Stimulated activated CD8-positive, alpha-beta memory T cell treated with anti-CD3 and anti-CD28 coated beads, Interleukin-15, amount 100 ng/mL, for 1 hour (primary cell): ENCODE results near the gene WDR91.
"Not testable (repeated sequence)": the region's sequence is repeated elsewhere in the genome, so short reads cannot be mapped to it uniquely, and the experiment has no call there.

Experiments
- DNase-seq: peaks from one replicate; pipeline ENCODE4 v3.0.0-alpha.2; 2020; ENCODE audit warnings: low read depth

The WDR91 gene

DNA sequence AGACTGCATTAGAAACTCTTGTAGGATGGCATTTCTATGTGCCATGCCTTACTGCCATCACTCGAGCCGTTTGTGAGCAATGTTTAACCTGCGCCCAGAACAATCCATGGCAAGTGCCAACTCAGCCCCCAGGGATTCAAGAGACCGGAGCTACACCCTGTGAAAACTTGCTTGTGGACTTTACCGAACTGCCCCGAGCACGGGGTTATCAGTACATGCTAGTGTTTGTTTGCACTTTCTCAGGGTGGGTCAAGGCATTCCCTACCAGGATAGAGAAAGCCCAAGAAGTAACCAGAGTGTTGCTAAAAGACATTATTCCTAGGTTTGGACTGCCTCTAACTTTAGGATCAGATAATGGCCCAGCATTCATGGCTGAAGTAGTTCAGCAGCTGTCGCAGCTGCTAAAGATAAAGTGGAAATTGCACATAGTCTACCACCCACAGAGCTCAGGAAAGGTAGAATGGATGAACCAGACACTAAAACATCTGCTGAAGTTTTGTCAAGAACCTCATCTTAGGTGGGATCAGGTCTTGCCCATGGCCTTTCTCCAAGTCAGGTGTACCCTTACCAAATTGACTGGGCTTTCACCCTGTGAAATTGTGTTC, 31.9 kb downstream of the WDR91 start:
- no peak for DNase-seq

DNA sequence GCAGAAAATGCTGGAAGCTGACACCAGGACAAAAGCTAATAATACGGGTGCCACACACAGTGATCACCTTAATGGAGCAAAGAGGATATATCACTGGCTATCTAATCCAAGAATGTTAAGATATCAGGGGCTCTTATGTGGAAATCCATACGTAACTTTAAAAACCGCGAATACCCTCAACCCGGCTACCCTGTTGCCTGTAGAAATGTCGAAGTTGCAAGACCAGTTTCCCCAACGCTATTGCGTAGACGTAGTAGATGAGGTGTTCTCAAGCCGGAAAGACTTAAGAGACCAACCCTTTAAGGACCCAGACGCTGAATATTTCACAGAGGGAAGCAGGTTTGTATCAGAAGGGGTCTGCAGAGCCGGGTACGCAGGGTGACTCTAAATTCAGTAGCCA, 33.0 kb downstream of the WDR91 start:
- no peak for DNase-seq

DNA sequence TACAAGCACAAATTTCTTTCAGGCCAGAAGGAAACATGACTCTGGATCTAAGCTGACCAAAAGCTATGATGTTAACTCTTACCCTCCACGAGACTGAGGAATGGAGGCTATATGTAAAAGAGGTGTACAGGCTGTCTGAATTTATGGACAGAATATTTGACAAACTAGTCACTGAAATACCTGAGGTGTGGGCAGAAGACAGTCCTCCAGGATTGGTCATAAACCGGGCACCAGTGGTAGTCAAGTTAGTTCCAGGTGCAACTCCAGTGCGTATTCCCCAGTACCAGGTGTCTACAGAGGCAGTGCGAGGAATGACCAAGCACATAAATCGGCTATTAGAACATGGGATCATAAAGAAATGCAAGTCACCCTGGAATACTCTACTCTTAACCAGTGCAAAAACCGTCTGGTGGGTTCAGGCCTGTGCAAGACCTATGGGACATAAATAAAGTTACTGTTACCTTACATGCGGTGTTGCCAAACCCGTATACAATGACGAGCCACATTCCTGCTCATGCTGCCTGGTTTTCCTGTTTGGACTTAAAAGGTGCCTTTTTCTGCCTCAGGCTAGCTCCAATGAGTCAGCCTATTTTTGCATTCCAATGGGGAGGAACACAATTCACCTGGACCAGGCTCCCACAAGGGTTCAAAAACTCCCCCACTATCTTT, 34.2 kb downstream of the WDR91 start:
- DNase-seq: no peak

DNA sequence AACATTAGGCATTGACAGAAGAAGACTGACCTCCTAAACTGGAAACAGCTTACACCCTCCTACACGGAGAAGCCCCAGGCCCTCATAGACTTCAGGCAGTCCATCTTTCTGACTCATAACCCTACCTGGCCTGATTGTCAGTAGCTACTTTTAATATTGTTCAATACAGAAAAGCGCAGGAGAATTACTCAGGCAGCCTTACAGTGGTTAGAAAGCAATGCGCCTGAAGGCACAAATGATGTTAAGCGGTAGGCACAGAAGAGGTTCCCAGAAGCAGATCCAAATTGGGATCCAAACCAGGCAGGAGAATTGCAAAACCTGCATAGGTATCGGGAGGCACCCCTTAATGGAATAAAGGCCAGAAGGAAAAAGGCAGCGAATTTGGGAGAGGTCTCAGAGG, 35.4 kb downstream of the WDR91 start:
- DNase-seq: no peak

DNA sequence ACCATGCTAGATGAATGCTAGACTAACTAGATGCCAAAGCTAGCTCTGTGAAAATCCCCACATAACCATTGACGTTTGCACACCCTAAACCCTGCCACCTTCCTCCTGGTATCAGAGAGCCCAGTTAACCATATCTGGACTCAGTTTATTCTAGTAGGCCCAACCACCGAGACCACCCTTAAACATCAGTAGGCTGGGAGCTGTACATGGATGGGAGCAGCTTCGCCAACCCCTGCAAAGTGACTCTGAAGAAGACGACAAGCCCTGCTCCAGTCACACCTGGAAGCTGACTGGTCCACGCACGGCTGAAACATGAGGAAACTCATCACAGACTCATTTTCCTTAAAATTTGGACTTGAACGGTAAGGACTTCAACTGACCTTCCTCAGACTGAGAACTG, 36.4 kb downstream of the WDR91 start:
- DNase-seq: no peak

DNA sequence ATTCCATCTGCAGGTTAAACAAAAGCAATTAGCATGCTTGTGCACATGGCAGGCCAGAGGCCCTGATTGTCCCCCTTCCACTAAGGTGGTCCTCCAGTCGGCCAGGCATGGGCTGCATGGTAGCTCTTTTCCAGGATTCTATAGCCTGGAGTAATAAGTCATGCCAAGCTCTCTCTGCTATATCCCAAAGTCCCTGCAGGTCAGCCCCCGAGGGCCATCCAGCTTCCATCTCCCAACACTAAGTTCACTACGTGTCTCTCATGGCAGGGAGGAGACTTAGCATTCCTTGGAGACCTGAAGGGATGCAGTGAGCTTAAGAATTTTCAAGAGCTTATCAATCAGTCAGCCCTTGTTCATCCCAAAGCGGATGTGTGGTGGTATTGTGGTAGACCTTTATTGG, 37.4 kb downstream of the WDR91 start:
- not testable (repeated sequence) for DNase-seq

DNA sequence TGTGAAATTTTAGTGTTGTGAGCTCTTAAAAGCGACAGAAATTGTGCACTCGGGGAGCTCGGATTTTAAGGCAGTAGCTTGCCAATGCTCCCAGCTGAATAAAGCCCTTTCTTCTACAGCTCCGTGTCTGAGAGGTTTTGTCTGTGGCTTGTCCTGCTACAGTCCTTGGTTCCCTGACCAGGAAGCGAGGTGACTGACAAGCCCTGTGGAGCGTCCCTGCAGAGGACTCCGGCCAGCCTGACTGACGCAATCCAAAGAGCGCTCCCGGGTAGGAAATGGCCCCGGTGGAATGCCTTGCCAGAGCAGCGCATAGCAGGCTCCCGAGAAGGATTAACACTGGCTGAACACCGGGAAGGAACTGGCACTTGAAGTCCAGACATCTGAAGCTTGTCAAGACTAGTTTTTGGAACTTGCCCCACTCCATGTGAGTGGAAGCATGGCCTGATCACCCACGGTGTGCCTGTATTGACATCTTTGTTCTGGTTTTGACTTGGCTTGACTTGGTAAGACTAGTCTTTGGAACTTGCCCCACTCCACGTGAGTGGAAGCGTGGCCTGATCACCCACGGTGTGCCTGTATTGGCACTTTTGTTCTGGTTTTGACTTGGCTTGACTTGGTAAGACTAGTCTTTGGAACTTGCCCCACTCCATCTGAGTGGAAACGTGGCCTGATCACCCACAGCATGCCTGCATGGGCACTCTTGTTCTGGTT, 39.6 kb downstream of the WDR91 start:
- not testable (repeated sequence) for DNase-seq

DNA sequence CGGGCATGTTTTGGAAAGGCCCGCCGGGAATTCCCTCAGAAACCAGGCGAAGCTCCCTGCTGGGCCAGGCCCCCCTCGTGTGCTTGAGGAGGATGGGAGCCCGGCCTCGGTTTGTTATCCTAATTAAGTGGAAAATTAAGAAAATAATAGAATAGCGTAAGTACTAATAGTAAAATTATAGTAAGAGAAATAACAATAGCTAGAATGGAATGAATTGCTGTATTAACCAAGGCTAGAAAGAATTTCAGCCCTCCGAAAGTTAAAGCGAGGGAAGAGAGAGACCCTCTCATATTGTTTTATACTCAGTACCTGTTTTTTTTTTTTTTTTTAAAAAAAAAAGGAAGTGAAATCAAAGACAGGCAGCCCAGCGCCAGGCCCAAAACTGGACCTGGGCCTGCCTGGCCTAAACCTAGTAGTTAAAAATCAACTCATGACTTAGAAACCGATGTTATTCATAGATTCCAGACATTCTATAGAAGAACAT, 40.3 kb downstream of the WDR91 start:
- not testable (repeated sequence) for DNase-seq

DNA sequence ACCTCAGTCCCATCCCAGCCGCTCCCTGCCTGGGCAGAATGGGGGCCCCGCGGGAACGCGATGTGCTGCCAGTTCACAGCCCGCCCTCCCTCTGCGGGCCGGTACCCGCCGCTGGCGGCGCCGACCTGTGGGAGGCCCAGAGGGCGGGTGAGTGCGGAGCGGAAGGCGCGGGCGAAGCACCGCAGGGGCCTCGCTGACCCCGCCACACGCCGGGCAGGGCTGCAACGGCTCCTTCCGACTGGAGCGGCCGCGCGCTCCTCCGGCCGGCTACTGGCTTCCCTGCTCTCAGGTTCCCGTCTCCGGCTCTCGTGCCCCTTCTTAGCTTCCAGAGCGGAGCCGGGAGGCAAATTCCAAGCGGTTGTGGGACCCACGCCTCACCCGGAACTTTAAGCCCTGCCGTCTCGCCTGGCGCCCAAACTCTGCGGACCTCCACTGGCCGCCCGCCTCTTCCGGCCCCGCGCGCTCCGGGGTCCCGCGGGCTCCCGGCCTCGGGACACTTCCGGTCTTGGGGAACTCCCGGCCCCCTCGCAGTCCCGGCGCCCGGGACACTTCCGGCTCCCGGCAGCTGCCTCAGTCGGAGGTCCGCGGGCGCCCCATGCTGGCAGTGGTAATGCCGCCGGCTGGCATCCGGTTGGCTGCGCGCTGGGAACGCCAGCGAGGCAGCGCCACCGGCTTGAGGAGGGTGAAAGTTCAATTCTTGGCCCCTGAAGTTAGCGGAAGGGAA, 40.9 kb downstream of the WDR91 start, which contains the start of gene CYREN:
Gene CYREN (minus strand): TSS at position 434 of the 724 bp plus-strand sequence. CDS start 1,785 bp downstream, outside the sequence.
- DNase-seq: peak; percentile 82

DNA sequence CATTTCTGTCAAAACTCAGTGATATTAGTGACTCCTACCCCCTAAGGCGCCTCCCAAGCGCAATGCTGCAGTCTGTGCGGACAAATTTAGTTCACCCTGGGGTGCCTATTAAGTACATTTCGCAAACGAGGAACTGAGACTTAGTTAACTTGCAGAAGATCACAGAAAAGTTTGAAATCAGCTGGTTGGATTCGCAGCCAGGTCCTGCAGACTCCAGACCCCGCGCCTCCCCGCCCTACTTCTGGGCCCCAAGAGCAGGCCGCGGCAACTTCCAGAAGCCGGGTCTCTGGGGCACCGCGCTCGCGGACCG, 41.4 kb downstream of the WDR91 start:
- no peak for DNase-seq

DNA sequence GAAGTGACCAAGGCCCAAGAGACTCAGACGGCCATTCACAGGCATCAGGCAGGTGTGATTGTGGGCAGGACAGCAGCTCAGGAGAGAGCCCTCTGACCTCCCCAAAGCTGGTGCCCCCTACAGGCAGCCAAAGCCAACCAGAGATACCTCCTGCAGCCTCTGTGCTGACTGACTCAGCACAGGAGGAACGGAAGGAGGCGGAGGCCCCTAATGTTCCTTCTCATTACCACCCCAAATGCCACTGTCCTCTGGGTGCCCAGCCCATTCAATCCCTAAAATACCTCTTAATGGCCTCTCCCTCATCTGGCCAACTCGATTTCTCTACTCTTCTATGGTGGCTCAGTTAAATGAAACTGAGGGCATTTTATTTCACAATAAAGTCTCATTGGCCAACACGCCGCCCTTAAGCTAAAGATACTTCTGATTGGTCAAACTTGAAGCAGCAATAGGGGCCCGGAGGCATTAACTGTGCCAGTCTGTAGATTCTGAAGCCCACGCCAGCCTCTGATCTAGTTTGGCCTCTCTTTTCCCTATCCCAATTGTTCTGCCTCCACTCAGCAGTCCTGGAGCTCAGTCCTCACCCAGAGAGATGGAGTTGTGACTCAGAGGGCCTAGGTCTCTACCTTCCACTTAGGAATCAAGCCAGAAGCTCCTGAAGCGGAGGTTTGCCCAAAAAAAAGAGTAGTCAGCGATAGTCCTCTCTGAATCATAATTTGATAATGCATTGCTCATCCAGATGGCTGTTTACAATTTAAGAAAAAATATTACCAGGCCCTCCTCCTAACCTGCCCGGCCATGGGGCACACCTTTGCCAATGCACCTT, 42.0 kb downstream of the WDR91 start:
- no peak for DNase-seq

DNA sequence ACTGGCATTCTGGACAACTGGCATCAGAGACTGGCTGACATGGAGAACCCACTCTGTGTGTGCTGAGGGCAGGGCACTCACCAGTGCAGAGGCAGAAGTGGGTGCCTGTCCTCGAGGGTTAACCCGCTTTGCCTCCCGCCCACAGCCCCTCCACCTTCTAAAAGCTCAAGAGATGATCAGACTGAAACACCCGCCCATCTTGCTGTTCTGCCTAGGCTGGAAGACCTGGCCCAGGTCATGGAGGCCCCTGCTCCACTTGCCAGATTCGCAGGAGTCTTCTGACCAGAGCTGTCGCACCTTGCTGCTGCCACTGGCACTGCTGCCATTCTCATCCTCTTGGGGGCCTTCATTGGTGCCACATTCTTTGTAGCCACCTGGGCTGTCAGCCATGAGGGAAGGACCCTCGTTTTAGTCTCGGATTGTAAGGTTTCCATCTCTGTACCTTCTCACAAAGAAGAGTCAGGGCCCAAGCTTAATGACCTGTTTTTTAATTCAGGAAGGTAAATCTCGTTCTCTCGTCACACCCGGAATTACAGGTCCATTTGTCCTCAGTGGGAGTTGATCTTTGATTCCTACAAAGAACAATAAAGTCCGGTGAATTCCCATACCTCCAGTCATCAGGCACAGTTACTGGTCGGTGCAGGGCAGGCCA, 42.7 kb downstream of the WDR91 start:
- no peak for DNase-seq

DNA sequence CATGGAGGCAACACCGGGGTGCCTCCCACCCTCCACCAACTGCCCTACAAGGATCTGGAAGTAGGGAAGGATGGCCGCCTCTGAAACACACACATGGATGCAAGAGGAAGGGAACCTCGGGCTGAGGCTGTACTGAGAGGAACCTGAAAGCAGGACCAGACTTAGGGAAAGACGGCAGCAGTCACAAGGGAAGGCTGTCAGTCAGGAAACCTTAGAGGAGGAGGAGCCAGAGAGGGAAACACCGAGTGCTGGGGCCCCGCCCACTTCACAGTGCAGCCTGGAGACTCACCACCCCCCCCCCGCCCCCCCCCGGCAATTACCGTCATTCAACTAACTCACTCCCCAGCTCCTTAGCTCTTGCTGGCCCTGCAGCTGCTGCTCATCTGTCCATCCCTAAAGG, 43.3 kb downstream of the WDR91 start:
- DNase-seq: no peak

DNA sequence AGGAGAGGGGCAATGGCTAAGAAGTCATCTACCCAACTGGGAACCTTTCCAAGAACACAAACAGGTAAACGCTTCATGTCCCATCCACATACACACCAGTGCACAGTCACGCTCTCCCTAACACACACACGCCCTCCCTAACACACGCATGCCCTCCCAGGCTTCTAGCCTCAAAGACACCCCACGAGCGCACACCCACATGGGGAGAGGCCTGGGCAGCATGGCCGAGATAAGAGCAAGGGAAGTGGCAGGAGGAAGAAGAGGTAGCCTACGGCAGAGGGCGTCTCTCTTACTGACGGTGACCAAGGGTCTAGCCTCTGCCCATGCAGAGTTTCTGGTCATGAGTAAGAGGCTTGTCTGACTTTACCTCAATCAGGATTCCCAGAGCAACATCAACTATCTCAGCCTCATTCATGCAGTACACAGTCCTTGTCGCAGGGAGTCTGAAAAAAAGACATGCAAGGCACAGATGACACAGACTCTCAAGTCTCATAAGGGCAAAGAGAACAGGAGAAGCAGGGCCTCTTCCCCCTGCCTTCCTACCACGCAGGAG, 43.9 kb downstream of the WDR91 start:
- no peak for DNase-seq

DNA sequence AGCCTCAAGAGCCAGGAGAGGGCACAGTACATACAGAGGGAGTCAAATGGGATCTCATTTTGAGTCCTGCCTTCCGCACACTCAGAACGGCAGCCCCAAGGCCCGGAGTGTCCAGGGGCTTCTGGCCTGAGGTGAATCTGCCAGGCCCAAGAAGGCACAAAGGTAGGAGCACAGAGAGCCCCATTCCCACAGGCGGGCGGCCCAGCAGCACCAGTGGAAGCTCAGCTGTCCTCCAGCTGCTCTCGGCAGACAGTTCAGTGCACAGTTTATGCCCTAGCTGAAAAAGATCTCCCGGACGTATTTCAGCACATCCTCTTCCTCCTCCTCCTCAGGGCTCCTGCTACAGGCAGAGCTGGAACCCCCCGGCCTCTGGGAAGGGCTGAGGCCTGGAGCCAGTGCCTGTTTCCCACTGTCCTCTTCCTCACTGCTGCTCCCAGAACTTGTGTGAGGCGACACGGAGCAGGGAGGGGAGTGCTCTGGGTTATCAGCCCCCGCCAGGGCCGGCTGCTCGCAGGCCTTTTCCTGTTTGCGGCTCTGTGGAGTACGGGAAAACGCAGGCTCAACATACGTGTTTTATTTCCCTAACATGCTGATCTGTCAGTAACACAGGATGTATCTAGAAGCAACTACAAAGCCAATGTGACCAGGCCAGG, 44.9 kb downstream of the WDR91 start:
- DNase-seq: no peak

DNA sequence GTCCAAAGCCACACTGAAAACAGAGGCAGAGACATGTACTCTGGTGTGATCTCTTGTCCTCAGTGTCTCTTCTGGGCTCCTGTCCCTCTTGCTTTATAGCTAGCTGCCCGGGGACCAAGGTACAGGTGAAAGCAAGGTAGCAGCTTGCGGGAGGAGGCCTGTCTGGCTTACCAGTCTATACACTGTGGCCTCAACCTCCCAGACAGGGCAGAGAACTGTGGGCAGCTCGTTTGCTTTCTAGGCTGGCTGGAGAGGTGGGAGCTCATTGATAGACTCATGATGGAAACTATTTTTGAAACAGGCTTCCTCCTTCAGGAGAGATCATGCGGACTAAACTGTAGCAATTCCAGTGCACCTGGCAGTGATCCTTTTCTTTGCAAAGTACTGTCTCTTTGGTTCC, 45.5 kb downstream of the WDR91 start:
- DNase-seq: no peak

DNA sequence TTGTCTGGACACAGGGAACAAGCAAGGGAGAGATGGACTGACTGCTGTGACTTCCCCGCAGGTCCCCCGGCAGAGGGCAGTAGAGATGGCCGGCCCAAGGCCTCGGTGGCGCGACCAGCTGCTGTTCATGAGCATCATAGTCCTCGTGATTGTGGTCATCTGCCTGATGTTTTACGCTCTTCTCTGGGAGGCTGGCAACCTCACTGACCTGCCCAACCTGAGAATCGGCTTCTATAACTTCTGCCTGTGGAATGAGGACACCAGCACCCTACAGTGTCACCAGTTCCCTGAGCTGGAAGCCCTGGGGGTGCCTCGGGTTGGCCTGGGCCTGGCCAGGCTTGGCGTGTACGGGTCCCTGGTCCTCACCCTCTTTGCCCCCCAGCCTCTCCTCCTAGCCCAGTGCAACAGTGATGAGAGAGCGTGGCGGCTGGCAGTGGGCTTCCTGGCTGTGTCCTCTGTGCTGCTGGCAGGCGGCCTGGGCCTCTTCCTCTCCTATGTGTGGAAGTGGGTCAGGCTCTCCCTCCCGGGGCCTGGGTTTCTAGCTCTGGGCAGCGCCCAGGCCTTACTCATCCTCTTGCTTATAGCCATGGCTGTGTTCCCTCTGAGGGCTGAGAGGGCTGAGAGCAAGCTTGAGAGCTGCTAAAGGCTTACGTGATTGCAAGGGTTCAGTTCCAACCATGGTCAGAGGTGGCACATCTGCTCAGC, 46.8 kb downstream of the WDR91 start:
- no peak for DNase-seq

DNA sequence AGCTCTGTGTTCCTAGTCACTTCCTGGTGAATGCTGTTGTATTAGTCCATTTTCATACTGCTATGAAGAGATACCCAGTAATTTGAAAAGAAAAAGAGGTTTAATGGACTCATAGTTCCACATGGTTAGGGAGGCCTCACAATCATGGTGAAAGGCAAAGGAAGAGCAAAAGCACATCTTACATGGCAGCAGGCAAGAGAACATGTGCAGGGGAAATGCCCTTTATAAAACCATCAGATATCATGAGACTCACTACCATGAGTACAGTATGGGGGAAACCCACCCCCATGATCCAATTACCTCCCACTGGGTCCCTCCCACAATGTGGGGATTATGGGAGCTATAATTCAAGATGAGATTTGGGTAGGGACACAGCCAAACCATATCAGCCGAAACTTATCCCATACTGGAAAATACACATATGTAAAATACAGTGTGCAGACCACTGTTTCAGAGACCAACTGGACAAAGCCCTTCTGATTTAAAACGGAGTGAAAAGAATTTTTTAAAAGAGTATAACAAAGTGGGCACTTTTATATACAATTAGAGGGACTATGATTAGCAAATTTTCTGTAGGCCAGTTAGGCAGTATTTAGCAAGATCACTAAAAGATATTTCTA, 48.8 kb downstream of the WDR91 start:
- DNase-seq: no peak

DNA sequence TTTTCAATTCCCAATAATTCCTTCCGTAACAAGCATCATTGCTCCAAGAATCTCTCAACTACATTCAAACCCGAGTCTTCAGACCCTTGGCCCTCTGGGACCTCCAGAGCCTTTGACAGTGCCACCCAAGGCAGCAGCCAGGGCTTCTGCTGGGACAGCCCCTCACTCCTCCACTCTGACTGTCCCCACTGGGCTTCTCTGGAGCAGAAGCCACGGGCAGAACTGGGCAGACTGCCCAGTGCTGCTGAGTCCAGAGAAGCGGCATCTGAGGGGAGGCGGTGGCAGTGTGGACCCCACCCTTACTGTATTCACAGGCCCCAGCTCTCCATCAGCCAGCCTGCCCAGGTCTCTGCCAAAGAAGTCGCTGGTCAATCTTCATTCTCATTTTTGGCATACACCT, 49.7 kb downstream of the WDR91 start:
- DNase-seq: no peak
